Measurements from ENCODE around the gene PRMT5.
"Not testable (repeated sequence)": the region's sequence is repeated elsewhere in the genome, so short reads cannot be mapped to it uniquely, and the experiment has no call there.

The PRMT5 gene

GRCh38 chr14:22929961-22930364 is 787 bp upstream of the PRMT5 start:
- DNase-seq, result no peak

- no peak for DNase-seq
These were observed 706 bp downstream of the PRMT5 start for GRCh38 chr14:22928237-22929103.

- DNase-seq, result no peak
These were observed 2.9 kb downstream of the PRMT5 start for GRCh38 chr14:22926316-22926715.

GRCh38 chr14:22925513-22925912 is 3.7 kb downstream of the PRMT5 start:
- no peak for DNase-seq

- no peak for DNase-seq
These were observed 5.4 kb downstream of the PRMT5 start for GRCh38 chr14:22923746-22924145.

- DNase-seq, result no peak
These were observed 6.9 kb downstream of the PRMT5 start for GRCh38 chr14:22922294-22922693.

GRCh38 chr14:22920697-22921096 is 8.5 kb downstream of the PRMT5 start:
- DNase-seq, result no peak

- no peak for DNase-seq
These were observed 9.6 kb downstream of the PRMT5 start for GRCh38 chr14:22919601-22919921.

- peak; percentile 99 to 100 for DNase-seq
These were observed 10.2 kb downstream of the PRMT5 start, which contains the start of gene RBM23 for GRCh38 chr14:22918804-22919600. TSS of gene RBM23 (minus strand) at chr14:22919149.

- no peak for DNase-seq
These were observed 13.2 kb downstream of the PRMT5 start for GRCh38 chr14:22915886-22916521.

GRCh38 chr14:22914836-22915235 is 14.3 kb downstream of the PRMT5 start:
- not testable (repeated sequence) for DNase-seq

GRCh38 chr14:22910916-22911315 is 18.3 kb downstream of the PRMT5 start:
- no peak for DNase-seq

- DNase-seq, result no peak
These were observed 20.6 kb downstream of the PRMT5 start for GRCh38 chr14:22908601-22909000.

- no peak for DNase-seq
These were observed 21.7 kb downstream of the PRMT5 start for GRCh38 chr14:22907429-22907828.

- no peak for DNase-seq
These were observed 23.1 kb downstream of the PRMT5 start for GRCh38 chr14:22906073-22906472.

- DNase-seq, result no peak
These were observed 23.5 kb downstream of the PRMT5 start for GRCh38 chr14:22905627-22906026.

GRCh38 chr14:22903742-22904087 is 25.5 kb downstream of the PRMT5 start:
- DNase-seq, result no peak

- DNase-seq, result no peak
These were observed 27.4 kb downstream of the PRMT5 start for GRCh38 chr14:22901799-22902198.

- peak in 1 of 2 experiments; percentile 27 for DNase-seq
These were observed 28.9 kb downstream of the PRMT5 start for GRCh38 chr14:22900081-22900799.

- peak in 1 of 2 experiments; percentile 22 for DNase-seq
These were observed 30.7 kb downstream of the PRMT5 start for GRCh38 chr14:22898302-22899090.

GRCh38 chr14:22897357-22897756 is 31.8 kb downstream of the PRMT5 start:
- no peak for DNase-seq

GRCh38 chr14:22896760-22897159 is 32.4 kb downstream of the PRMT5 start:
- no peak for DNase-seq

Measured in stimulated activated CD4-positive, alpha-beta T cell treated with anti-CD3 and anti-CD28 coated beads, Interleukin-4, amount 100 ng/mL, for 4 hours (primary cell).